Stomach (tissue), 4 donors: Measurements from ENCODE around the gene FUT2.

ENCODE experiments used
- EP300 ChIP-seq: sonication (generic); formaldehyde crosslinking; IDR thresholded peaks from one replicate; pipeline ENCODE4 v1.6.1; 2017; ENCODE audit warnings: antibody characterized with exemption
- POLR2A ChIP-seq, 4 donors: fragments of 450-650 bp; IDR thresholded peaks; one replicate each; pipeline ENCODE4 v1.6.1; 2016; ENCODE audit warnings: antibody characterized with exemption in 4 of 4, control low read depth in 2 of 4, mild to moderate bottlenecking in 1 of 4, moderate library complexity in 1 of 4
- POLR2AphosphoS5 ChIP-seq, 3 donors: sonication (generic); formaldehyde crosslinking; IDR thresholded peaks; one replicate each; pipeline ENCODE4 v1.6.1; 2016; ENCODE audit warnings: antibody characterized with exemption in 3 of 3
- TF ChIP-seq, protein P1 (sequence below), 7 experiments: fragments of 450-650 bp in 4 of 7; fragments of 200-600 bp in 3 of 7; sonication (generic) in 3 of 7; IDR thresholded peaks; one replicate each; pipeline ENCODE4 v1.5.1; 2016 to 2019; ENCODE audit warnings: antibody characterized with exemption in 7 of 7, control low read depth in 2 of 7, mild to moderate bottlenecking in 1 of 7

DNA sequence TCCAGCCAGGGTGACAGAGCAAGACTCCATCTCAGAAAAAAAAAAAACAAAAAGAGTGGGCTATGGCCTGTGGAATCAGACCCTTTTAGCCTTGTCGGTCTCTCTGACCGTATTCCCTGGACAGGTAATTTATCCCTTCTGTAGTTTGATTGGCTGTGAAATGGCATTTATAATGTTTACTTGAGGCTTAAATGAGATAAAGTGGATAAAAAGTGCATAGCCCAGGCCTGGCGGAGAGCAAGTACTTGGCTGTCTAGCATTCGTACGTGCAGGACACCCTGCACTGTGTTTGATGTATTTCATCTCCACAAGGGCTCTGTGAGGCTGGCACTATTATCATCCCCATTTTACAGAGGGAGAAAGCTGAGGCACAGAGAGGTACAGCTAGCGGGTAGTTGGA is 30.0 kb upstream of the FUT2 start:
- TF ChIP-seq, protein P1, sequence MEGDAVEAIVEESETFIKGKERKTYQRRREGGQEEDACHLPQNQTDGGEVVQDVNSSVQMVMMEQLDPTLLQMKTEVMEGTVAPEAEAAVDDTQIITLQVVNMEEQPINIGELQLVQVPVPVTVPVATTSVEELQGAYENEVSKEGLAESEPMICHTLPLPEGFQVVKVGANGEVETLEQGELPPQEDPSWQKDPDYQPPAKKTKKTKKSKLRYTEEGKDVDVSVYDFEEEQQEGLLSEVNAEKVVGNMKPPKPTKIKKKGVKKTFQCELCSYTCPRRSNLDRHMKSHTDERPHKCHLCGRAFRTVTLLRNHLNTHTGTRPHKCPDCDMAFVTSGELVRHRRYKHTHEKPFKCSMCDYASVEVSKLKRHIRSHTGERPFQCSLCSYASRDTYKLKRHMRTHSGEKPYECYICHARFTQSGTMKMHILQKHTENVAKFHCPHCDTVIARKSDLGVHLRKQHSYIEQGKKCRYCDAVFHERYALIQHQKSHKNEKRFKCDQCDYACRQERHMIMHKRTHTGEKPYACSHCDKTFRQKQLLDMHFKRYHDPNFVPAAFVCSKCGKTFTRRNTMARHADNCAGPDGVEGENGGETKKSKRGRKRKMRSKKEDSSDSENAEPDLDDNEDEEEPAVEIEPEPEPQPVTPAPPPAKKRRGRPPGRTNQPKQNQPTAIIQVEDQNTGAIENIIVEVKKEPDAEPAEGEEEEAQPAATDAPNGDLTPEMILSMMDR (IDR thresholded peaks at IDR 0.05): no peak
- TF ChIP-seq EP300: no peak
- no peak for TF ChIP-seq POLR2AphosphoS5 (IDR thresholded peaks at IDR 0.05)
- TF ChIP-seq POLR2A (IDR thresholded peaks at IDR 0.05): no peak
